ENCODE measurements around the gene TACC2.

DNA sequence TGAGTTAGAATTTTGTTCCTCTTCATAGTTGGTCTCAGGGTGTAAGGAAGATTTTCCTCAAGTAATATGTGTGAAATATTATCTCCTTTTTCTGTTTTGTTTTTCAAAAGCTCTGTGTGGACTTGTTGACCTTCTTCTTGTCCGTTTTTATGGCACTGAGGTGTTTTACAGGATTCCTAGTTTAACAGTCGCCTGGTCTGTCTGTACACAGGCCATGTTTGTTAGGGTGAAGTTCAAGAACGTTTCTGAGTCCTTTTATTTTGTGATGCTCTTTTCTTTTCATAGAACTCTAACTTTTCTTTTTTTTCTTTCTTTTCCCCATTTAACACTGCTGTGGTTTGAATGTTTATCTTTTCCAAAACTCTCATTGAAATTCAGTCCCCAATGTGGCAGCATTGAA, 18.5 kb downstream of the TACC2 start:
- TF ChIP-seq, protein P1, sequence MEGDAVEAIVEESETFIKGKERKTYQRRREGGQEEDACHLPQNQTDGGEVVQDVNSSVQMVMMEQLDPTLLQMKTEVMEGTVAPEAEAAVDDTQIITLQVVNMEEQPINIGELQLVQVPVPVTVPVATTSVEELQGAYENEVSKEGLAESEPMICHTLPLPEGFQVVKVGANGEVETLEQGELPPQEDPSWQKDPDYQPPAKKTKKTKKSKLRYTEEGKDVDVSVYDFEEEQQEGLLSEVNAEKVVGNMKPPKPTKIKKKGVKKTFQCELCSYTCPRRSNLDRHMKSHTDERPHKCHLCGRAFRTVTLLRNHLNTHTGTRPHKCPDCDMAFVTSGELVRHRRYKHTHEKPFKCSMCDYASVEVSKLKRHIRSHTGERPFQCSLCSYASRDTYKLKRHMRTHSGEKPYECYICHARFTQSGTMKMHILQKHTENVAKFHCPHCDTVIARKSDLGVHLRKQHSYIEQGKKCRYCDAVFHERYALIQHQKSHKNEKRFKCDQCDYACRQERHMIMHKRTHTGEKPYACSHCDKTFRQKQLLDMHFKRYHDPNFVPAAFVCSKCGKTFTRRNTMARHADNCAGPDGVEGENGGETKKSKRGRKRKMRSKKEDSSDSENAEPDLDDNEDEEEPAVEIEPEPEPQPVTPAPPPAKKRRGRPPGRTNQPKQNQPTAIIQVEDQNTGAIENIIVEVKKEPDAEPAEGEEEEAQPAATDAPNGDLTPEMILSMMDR (IDR thresholded peaks at IDR 0.05): no peak
- TF ChIP-seq POLR2A (IDR thresholded peaks at IDR 0.05): no peak

Measured in lower leg skin (tissue), 3 donors.